ENCODE data around the gene CLDN34.

Gene CLDN34

DNA sequence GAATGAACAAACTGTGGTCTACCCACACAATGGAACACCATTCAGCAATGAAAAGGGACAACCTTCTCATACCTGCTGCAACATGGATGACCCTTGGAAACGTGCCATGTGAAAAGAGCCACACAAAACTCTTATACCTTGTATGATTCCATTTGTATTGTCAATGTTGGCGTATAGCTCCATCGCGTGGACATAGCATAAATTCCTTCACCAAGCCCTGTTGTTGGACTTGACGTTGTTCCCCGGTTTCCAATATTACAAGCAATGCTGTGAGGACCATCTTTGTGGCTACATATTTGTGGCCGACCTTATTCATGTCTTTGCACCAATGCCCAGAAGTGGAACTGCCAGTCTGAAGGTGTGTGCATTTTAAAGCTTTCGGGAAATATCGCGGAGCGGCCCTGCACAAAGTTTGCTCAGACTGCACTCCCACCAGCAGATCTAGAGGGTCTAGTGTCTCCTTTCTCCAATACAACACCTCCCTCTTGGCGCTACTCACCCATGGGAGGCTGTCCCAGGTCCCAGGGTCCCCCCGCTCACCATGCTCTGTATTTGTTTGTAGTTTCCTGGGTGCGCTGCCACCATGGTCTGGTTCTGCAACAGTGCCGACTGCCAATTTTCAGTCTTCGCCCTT is at the start of gene CLDN34:
Gene CLDN34, plus strand, starts transcription at position 584 of the 634 bp plus-strand sequence. Its CDS starts 0 bp downstream, at position 584.
- no peak for DNase-seq

- DNase-seq, result no peak
Observed at GRCh38 chrX:9917861-9918260, 49.3 kb upstream of the CLDN34 start.

- no peak for DNase-seq
Observed at GRCh38 chrX:9919632-9920172, 47.5 kb upstream of the CLDN34 start.

DNA sequence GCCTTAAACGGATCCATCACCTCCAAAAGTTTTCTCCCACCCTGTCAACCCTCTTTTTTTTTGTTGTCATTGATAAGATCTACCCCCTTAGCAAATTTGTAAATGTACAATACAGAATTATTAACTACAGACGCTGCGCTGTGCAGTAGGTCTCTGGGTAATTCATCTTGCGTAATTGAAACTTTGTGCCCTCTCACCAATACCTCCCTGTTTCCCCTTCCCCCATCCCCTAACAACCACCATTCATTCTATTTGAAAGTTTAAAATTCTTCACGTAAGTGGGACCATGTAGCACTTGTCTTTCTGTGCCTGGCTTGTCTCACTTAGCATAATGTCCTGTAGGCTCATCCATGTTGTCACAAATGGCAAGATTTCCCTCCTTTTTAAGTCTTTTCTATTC is 45.8 kb upstream of the CLDN34 start:
- DNase-seq, result no peak

DNA sequence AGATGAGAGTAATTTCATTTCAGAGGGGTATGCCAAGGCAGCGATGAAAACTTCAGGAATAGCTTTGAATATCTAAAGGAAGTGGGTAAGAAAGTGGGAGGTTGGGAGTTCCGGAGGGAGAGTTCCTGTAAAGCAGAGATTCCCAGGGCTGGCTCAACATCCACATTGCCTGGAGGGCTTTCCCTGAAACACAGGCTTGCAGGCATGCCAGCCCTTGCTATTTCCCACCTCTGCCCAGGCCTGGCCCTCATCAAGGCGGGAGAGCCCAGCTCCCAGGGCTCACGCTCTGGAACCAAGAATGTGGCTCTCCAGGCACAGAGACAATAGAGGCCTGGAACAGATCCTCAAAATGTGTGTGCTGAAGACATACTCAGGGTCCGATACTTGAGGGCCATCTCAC is 43.8 kb upstream of the CLDN34 start:
- no peak for DNase-seq

DNA sequence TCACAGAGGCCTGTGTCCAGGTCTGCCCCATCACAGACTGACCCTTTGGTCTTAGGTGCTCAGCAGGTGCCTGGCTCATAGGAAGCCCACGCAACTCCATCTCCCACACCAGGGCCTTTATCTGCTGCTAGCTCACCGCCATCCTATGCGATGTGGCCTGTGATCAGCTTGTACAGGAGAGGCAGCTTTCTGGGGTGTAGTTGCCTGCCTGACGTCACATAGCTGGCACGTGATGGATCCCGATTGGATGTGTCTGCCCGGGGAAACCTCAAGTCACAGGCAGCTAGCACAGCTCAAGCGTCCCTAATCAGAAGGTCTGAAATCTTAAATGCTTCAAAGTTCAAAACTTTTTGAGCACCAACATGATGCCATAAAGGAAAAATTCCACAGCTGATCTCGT is 41.2 kb upstream of the CLDN34 start:
- no peak for DNase-seq

DNA sequence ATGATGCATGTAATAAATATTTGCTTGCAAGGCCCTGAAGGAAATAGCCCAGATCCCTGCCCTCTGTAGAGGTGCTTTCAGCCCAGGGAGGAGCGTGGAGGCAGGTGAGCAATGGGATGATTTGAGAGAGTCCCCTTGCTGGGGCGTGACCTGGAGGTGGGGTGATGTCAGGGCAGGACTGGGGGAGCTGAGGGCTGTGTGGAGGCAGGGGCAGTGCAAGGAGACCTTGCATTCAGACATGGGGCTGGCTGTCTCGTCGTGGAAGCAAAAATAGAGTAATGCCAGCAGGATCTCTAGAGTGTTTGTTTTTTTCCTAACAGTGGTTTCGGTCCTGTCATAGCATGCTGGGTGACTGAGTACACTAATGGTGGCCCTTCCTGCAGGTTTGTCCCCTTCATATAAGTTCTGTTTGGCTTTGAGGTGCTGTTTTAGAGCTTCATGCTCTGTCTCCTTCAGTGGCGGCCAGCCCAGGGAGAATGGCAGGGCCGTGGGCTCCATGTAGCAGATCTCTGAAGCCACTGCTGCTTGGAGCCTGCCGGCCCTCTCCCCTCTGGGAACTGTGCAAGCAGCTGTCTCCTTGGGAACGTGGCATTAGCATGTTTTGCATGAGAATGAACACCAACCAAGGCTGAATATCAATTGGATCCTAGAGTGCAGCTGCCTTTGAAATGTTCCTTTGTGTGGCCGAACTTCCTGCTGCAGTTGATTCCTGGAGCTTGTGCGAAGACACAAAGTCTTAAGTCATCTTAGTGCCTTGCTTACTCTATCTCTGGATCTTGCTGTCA is 39.3 kb upstream of the CLDN34 start:
- DNase-seq, result no peak

- DNase-seq, result no peak
Observed at GRCh38 chrX:9935436-9935835, 31.7 kb upstream of the CLDN34 start.

- no peak for DNase-seq
Observed at GRCh38 chrX:9937761-9938160, 29.4 kb upstream of the CLDN34 start.

- DNase-seq, result no peak
Observed at GRCh38 chrX:9938516-9938915, 28.6 kb upstream of the CLDN34 start.

GRCh38 chrX:9940421-9940820 is 26.7 kb upstream of the CLDN34 start:
- no peak for DNase-seq

- no peak for DNase-seq
Observed at GRCh38 chrX:9942086-9942485, 25.1 kb upstream of the CLDN34 start.

GRCh38 chrX:9943420-9943819 is 23.7 kb upstream of the CLDN34 start:
- DNase-seq, result no peak

GRCh38 chrX:9947131-9947794 is 19.9 kb upstream of the CLDN34 start:
- DNase-seq, result no peak

- DNase-seq, result no peak
Observed at GRCh38 chrX:9948406-9948805, 18.8 kb upstream of the CLDN34 start.

DNA sequence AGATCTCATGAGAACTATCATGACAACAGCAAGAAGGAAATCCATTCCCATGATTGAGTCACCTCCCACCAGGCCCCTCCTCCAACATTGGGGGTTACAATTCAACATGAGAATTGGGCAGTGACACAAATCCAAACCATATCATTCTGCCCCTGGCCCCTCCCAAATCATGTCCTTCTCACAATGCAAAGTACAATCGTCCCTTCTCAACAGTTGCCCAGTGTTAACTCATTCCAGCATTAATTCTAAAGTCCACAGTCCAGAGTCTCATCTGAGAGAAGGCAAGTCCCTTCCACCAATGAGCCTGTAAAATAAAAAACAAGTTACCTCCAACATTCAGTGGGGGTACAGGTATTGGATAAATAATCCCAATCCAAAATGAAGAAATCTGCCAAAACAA is 14.9 kb upstream of the CLDN34 start:
- DNase-seq, result no peak

DNA sequence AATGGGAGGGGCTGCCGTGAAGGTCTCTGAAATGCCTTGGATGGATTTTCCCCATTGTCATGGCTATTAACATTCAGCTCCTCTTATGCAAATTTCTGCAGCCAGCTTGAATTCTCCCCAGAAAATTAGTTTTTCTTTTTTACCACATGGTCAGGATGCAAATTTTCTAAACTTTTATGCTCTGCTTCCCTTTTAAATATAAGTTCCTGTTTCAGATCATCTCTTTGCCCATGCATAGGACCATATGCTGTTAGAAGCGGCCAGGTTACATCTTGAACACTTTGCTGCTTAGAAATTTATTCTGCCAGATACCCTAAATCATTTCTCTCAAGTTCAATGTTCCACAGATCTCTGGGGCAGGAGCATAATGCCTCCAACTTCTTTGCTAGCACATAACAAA is 13.8 kb upstream of the CLDN34 start:
- DNase-seq, result no peak

DNA sequence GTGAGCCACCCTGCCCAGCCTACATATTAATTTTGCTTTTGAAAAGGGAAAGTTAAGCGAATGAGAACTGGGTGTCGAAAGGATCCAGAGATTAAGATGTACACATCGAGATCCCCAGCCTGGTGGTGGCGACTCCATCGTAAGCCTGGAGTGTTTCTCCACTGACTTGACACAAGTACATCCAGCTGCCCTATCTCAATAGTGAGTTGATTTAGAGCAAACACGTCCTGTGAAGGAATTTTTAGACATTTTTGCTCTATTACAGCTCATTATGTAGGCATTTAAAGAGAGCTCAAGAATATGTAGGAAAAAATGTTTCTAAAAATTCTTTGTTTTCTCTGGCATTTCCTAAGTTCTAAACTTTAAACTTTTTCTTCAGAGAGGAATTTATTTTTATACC is 11.7 kb upstream of the CLDN34 start:
- no peak for DNase-seq

- no peak for DNase-seq
Observed at GRCh38 chrX:9957743-9958142, 9.4 kb upstream of the CLDN34 start.

DNA sequence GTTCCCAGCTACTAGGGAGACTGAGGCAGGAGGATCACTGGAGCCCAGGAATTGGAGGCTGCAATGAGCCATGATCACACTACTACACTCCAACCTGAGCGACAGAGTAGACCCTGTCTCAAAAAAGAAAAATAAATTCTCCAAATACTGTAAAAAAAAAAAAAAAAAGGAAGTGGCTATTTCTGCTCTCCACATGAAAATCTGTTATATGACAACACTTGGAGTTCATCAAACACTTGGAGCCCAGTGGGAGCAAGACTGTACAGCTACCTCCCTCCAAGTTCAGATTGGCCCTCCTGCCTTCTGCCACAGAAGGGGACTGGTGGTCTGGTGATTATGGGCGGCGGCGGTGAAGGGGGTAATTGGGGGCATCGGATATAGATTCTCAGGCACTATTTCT is 9.0 kb upstream of the CLDN34 start:
- DNase-seq, result no peak

GRCh38 chrX:9961750-9962149 is 5.4 kb upstream of the CLDN34 start:
- DNase-seq, result no peak

GRCh38 chrX:9977635-9978034 is 10.5 kb downstream of the CLDN34 start:
- DNase-seq, result no peak

- DNase-seq, result no peak
Observed at GRCh38 chrX:9980401-9980800, 13.2 kb downstream of the CLDN34 start.

- no peak for DNase-seq
Observed at GRCh38 chrX:9980927-9981326, 13.8 kb downstream of the CLDN34 start.
